DMS 273 treated with DMSO at 0.1 percent for 48 hours (cell line): ENCODE measurements around the gene IGLL5.

Experiments used
- DNase-seq: peaks from one replicate; lab custom pipeline; 2025; lab: John Stamatoyannopoulos, UW

IGLL5 gene

DNA sequence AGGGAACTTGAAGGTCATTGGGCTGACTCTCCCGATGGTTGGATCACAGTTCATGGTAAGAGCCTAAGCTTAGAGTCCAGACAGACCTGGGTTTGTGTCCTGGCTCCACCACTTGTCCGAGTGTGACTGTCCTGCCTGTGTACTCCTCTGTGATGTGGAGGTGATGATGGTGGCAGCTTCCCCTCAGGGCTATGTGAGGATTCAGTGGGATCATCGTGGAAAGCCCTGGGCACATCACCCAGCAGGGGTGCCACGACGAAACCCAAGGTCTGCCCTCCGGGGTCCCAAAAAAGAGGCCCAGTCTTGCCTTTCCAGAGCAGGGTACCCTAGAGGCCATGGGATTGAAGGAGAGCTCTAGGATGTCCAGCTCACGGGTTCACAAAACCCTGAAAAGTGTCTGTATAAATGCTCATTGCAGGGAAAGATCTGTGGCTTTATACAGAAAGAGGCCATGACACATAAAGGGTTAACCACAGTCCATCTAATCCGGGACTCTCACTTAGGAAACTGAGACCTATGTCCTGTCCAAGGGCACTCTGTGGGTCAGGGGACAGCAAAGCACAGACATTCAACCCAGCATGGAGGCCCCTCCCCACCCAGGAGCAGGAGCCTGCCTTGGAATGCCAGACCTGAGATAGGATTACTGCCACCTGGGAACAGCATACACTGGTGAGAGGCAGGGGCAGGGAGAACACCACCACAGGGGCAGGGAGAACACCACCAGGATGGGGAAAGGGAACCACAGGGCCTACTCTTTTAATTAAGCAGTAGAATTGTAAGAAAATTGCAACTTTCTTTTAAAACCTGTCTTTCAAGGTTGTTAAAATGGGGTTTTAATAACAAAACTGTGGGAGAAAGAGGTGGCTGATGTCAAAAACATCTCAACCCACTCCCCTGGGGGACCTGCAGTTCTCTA is 51.3 kb downstream of the IGLL5 start:
- no peak for DNase-seq

DNA sequence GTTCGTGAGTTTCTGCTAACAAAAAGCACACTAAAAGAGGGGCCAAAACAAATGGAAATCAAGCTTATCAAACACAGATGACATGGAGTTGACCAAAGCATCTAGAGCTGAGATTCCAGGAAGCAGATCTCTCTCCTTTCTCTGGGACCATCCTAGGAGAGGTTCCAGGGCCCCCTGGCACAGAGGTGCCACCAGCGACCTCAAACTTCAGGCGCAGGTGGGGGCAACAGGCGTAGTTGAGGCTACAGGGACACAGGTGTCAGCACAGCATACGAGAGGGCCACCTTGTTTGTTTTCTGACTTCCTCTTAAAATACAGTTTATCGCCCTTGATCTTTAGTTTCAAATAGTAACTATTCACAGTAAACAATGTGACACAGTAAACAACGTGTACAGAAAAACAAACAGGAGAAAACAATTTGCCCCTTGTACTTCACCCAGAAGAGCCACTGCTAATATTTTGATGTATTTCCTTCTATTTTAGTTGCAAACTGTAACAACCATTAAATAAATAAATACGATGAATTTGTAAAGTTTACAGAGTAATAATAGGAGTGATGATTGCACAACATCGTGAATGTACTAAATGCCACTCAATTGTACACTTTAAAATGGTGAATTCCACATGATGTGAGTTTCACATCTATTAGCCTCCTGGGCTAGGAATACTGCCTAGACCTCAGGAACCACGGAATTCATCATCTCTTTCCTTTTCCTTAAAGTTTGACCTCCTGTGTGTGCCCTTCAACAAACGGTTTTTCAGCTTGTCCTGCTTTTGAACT is 52.2 kb downstream of the IGLL5 start:
- DNase-seq, result no peak

- no peak for DNase-seq
Measured at GRCh38 chr22:22940961-22941605, 53.5 kb downstream of the IGLL5 start.

- DNase-seq, result no peak
Measured at GRCh38 chr22:22941831-22942510, 54.4 kb downstream of the IGLL5 start.

GRCh38 chr22:22942511-22943329 is 55.1 kb downstream of the IGLL5 start:
- DNase-seq, result peak; percentile 7

GRCh38 chr22:22943521-22944267 is 56.1 kb downstream of the IGLL5 start:
- DNase-seq, result no peak

- no peak for DNase-seq
Measured at GRCh38 chr22:22944268-22944985, 56.8 kb downstream of the IGLL5 start.

DNA sequence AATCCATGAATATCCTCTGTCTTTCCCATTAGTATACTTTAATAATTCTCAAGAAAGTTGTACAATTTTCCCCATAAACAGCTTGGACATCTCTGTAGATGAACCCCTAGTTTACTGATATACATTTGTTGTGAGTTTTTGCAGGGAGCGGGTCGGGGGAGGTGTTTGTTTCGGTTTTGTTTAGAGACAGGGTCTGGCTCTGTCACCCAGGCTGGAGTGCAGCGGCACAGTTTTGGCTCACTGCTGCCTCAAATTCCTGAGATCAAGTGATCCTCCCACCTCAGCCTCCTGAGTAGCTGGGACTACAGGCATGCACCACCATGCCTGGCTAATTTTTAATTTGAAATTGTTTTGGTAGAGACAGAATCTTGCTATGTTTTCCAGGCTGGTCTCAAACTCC is 57.6 kb downstream of the IGLL5 start:
- DNase-seq, result no peak
